Tibial nerve (tissue), 4 donors: Measurements from ENCODE around the gene SMIM3.

Experiments used
- CTCF ChIP-seq, 5 experiments: fragments of 200-600 bp in 3 of 5; fragments of 450-650 bp in 2 of 5; sonication (generic) in 3 of 5; IDR thresholded peaks; one replicate each; pipeline ENCODE4 v1.5.1; 2016 to 2019; ENCODE audit warnings: antibody characterized with exemption in 5 of 5, mild to moderate bottlenecking in 3 of 5, moderate library complexity in 2 of 5
- EP300 ChIP-seq, 2 donors: sonication (generic); formaldehyde crosslinking; IDR thresholded peaks; one replicate each; pipeline ENCODE4 v1.6.1; 2017; ENCODE audit warnings: antibody characterized with exemption in 2 of 2, mild to moderate bottlenecking in 1 of 2
- POLR2A ChIP-seq, 2 donors: fragments of 450-650 bp; IDR thresholded peaks; one replicate each; pipeline ENCODE4 v1.6.1; 2017; ENCODE audit warnings: antibody characterized with exemption in 2 of 2, mild to moderate bottlenecking in 2 of 2, moderate library complexity in 2 of 2

GRCh38 chr5:150765799-150766169 is 12.8 kb upstream of the SMIM3 start:
- TF ChIP-seq POLR2A (IDR thresholded peaks at IDR 0.05) (no peak), CTCF (IDR thresholded peaks at IDR 0.05) (no peak), EP300 (IDR thresholded peaks at IDR 0.05) (no peak)
